ENCODE data around the gene HELB.

GRCh38 chr12:66375560-66375959, 73.3 kb downstream of the HELB start:
- TF ChIP-seq BCL6B (tag by site-specific recombination; IDR thresholded peaks at IDR 0.05) (no peak), ZNF488 (tag by site-specific recombination; IDR thresholded peaks at IDR 0.05) (no peak)
